OCI-LY1 (cell line): Measurements from ENCODE around the gene CHKA.

ENCODE experiments used
- H2AFZ ChIP-seq: fragments of 200-600 bp; sonication (generic), shearing (Covaris generic); 2 replicates; pipeline ENCODE4 v1.6.0; 2014; ENCODE audit warnings: antibody characterized with exemption, mild to moderate bottlenecking, low read length
- H3F3A ChIP-seq: fragments of 200-600 bp; sonication (generic), shearing (Covaris generic); 2 replicates; pipeline ENCODE4 v1.6.0; 2014; ENCODE audit warnings: mild to moderate bottlenecking, antibody characterized with exemption, low read length, moderate library complexity; ENCODE audit not compliant: insufficient read depth
- H3K27ac ChIP-seq: fragments of 200-600 bp; sonication (generic); 2 replicates; pipeline ENCODE4 v1.5.1; 2014; ENCODE audit warnings: low read length, mixed run types, mild to moderate bottlenecking, low read depth; ENCODE audit not compliant: poor library complexity, severe bottlenecking
- H3K27me3 ChIP-seq: fragments of 200-600 bp; sonication (generic); 2 replicates; pipeline ENCODE4 v1.6.0; 2014; ENCODE audit warnings: antibody characterized with exemption, mild to moderate bottlenecking, low read length, moderate library complexity; ENCODE audit not compliant: insufficient read depth
- H3K36me3 ChIP-seq: fragments of 200-600 bp; sonication (generic); 2 replicates; pipeline ENCODE4 v1.6.1; 2014; ENCODE audit warnings: mild to moderate bottlenecking, antibody characterized with exemption, low read length, moderate library complexity, mixed read lengths; ENCODE audit not compliant: insufficient read depth
- H3K4me1 ChIP-seq: fragments of 200-600 bp; sonication (generic); 2 replicates; pipeline ENCODE4 v1.5.1; 2014; ENCODE audit warnings: mild to moderate bottlenecking, low read length, moderate library complexity; ENCODE audit not compliant: insufficient read depth, severe bottlenecking
- H3K4me2 ChIP-seq: fragments of 200-600 bp; sonication (generic), shearing (Covaris generic); 2 replicates; pipeline ENCODE4 v1.6.1; 2014; ENCODE audit warnings: low read length
- H3K4me3 ChIP-seq: fragments of 200-600 bp; sonication (generic); 2 replicates; pipeline ENCODE4 v1.5.1; 2014; ENCODE audit warnings: low read length, low read depth, mild to moderate bottlenecking, mixed read lengths; ENCODE audit not compliant: poor library complexity, severe bottlenecking
- H3K79me2 ChIP-seq: fragments of 200-600 bp; shearing (Covaris generic); 2 replicates; pipeline ENCODE4 v1.6.1; 2016; ENCODE audit warnings: mixed run types, low read length, mixed read lengths; ENCODE audit not compliant: insufficient read depth
- H3K9ac ChIP-seq: fragments of 200-600 bp; sonication (generic), shearing (Covaris generic); 2 replicates; pipeline ENCODE4 v1.6.1; 2014; ENCODE audit warnings: mild to moderate bottlenecking, low read length, mixed read lengths
- H3K9me2 ChIP-seq: fragments of 200-600 bp; sonication (generic), shearing (Covaris generic); 2 replicates; pipeline ENCODE4 v1.6.1; 2014; ENCODE audit warnings: low read depth, mild to moderate bottlenecking, low read length, mixed read lengths
- H3K9me3 ChIP-seq: fragments of 200-600 bp; shearing (Covaris generic); 2 replicates; pipeline ENCODE4 v1.6.1; 2014; ENCODE audit warnings: low read length, mixed read lengths
- H4K20me1 ChIP-seq: fragments of 200-600 bp; sonication (generic), shearing (Covaris generic); 2 replicates; pipeline ENCODE4 v1.6.0; 2016; ENCODE audit warnings: mild to moderate bottlenecking, low read length; ENCODE audit not compliant: insufficient read depth
- CTCF ChIP-seq: fragments of 200-600 bp; sonication (generic), shearing (Covaris generic); IDR thresholded peaks from 2 replicates; pipeline ENCODE4 v1.5.1; 2017; ENCODE audit warnings: mild to moderate bottlenecking, antibody characterized with exemption, low read length, moderate library complexity, mixed read lengths
- EZH2 ChIP-seq: fragments of 200-600 bp; sonication (generic), shearing (Covaris generic); IDR thresholded peaks from 2 replicates; pipeline ENCODE4 v1.8.0; 2017; ENCODE audit warnings: borderline replicate concordance, mixed run types, mild to moderate bottlenecking, antibody characterized with exemption, low read length, moderate library complexity, mixed read lengths

CHKA gene

DNA sequence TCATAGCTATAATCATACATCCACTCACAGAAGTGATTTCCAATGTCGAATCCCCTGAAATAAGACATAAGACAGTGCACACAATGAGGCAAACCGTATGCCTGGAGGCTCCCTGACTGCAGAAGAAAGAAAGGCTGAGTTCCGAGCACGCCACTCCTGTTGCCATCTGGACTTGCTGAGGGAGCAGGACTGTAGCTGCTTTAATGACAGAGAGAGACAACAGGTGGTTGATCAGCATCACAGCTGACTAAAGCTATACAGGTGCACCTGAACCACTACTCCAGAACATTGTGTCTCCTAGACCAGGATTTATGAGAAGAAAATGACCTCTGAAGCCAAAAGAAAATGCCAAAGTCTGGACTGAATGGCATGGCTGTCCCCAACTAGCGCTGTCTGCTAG lies 55.3 kb downstream of the CHKA start:
- H4K20me1 ChIP-seq, result no peaks in the 10 kb centered on the region
- no peaks in the 10 kb centered on the region for H3F3A ChIP-seq
- H3K79me2 ChIP-seq, result no peaks in the 10 kb centered on the region
- no peak overlapping the region for H2AFZ ChIP-seq
- no peaks in the 10 kb centered on the region for H3K27me3 ChIP-seq
- H3K9ac ChIP-seq, result no peak overlapping the region
- H3K36me3 ChIP-seq, result peaks cover 88% of the 10 kb centered on the region
- no peaks in the 10 kb centered on the region for H3K9me3 ChIP-seq
- no peak overlapping the region for H3K4me2 ChIP-seq
- H3K4me3 ChIP-seq, result no peak overlapping the region
- TF ChIP-seq CTCF (no peak), EZH2 (no peak)
- H3K9me2 ChIP-seq, result no peaks in the 10 kb centered on the region
- no peaks in the 10 kb centered on the region for H3K4me1 ChIP-seq
- no peak overlapping the region for H3K27ac ChIP-seq

DNA sequence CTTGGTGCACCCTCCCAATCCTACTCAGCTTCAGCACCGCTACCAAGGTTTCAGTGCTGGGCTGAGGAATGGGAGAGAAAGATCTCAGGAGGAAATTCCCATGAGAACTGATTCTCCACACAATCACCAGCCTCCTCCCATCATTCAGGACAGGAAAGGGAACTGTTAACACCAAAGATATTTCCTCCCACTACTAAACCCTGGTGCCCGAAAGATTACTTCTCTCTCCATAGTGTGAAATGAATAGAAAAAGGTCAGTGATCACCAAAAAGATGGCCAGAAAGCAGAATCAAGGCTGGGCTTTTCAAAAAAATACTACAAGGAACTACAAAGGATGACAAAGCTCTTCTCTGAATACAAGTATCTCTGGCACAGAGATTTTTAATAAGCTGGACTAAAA lies 56.3 kb downstream of the CHKA start:
- no peak overlapping the region for H3K4me3 ChIP-seq
- H3K9ac ChIP-seq, result no peak overlapping the region
- no peaks in the 10 kb centered on the region for H3K27me3 ChIP-seq
- no peaks in the 10 kb centered on the region for H3F3A ChIP-seq
- H3K4me2 ChIP-seq, result no peak overlapping the region
- no peaks in the 10 kb centered on the region for H3K9me3 ChIP-seq
- no peaks in the 10 kb centered on the region for H3K9me2 ChIP-seq
- H3K4me1 ChIP-seq, result no peaks in the 10 kb centered on the region
- TF ChIP-seq CTCF (no peak), EZH2 (no peak)
- no peak overlapping the region for H2AFZ ChIP-seq
- no peaks in the 10 kb centered on the region for H4K20me1 ChIP-seq
- peaks cover 86% of the 10 kb centered on the region for H3K36me3 ChIP-seq
- no peaks in the 10 kb centered on the region for H3K79me2 ChIP-seq
- no peak overlapping the region for H3K27ac ChIP-seq

GRCh38 chr11:68061508-68061907 lies 59.7 kb downstream of the CHKA start:
- Histone ChIP-seq H3K9me3 (no peaks in the 10 kb centered on the region), H3K4me2 (no peak overlapping the region), H3K27ac (no peak overlapping the region), H3K9me2 (no peaks in the 10 kb centered on the region), H3K79me2 (no peaks in the 10 kb centered on the region), H4K20me1 (no peaks in the 10 kb centered on the region), H2AFZ (no peak overlapping the region), H3K36me3 (peaks cover 69% of the 10 kb centered on the region), H3F3A (no peaks in the 10 kb centered on the region), H3K9ac (no peak overlapping the region), H3K4me3 (no peak overlapping the region), H3K4me1 (no peaks in the 10 kb centered on the region), H3K27me3 (no peaks in the 10 kb centered on the region)
- no peak for TF ChIP-seq CTCF
- TF ChIP-seq EZH2, result no peak
